ENCODE measurements around the gene CNNM2.
"Not testable (repeated sequence)": the region's sequence is repeated elsewhere in the genome, so short reads cannot be mapped to it uniquely, and the experiment has no call there.

Gene CNNM2

DNA sequence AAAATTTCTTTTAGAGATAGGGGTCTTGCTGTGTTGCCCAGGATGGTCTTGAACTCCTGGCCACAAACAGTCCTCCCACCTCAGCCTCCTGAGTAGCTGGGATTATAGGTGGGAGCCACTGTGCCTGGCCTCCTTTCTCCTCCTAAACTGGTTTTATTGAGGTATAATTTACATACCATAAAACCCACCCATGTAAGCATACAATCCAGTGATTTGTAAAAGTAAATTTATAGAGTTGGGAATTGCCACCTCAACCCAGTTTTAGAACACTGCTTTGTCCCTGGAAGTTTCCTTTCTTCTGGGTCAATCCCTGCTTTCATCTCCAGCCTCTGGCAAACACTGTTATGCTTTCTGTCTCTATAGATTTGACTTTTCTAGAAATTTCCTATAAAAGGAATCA lies 49.0 kb downstream of the CNNM2 start:
- DNase-seq (ENCODE audit: low read depth), result no peak

DNA sequence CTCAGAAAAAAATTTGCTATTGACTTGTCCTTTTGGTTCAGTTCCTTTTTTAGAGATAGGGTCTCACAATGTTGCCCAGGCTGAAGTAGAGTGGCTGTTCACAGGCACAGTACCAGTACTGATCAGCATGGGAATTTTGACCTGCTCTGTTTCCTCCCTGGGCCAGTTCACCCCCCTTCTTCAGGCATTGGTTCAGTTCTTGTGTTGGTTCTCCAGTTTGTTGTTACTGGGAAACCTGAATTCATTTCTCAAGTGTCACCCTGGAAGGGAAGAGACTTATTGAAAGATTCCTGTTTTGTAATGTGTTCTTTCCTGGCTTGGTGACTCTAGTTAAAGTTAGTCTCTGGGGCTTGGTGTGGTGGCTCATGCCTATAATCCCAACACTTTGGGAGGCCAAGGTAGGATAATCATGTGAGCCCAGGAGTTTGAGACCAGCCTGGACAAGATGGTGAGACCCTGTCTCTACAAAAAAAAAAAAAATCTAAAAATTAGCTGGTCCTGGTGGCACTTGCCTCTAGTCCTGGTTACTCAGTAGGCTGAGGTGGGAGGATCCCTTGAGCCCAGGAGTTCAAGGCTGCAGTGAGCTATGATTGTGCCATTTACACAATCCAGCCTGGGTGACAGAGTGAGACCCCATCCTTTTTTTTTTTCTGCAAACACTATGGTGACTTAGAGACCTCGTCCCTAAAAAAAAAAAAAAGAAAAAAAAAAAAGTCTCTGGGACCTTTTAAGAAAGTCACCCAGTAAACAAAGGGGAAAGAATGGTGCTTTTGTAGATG lies 52.7 kb downstream of the CNNM2 start:
- DNase-seq (ENCODE audit: low read depth), result no peak

DNA sequence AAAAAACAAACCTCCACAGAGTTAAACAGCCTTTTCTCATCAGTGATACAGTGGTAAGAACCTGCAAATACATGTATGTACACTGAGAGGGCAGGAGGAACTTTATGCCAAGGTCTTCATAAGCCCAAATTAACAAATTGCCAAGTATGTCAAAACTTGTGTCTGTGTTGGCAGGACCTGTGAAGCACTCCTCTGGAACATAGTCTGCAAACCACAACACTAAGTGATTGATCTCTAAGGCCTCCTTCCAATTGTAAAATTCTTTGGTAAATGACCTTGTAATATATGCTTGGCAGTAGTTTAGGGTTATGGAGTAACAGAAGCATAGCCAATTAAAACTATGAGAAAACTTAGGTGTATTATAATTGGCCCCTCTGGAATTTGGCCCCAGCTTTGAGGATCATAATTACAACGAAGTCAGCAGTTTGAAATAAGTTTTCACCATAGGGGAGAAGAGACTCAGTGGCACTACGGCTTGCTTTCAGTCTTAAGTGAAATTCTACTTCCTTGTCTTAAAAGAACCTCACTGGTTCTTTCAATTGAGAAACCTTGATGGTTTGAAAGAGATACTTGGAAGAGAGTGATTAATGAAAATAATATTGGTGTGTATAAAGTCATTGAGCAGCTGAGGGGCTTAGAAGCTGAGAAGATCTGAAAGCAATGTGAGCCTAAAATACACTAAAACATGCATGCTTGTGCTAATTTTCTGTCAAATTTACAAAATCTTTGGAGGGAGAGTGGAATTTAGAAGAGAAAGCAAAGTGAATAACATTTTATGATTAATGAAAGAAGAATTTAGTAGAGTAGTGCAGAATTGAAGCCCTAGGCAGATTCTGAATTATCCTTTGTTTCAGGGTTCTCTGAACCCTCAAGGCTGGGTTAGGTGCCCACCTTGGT lies 57.6 kb downstream of the CNNM2 start:
- no peak for DNase-seq (ENCODE audit: low read depth)

DNA sequence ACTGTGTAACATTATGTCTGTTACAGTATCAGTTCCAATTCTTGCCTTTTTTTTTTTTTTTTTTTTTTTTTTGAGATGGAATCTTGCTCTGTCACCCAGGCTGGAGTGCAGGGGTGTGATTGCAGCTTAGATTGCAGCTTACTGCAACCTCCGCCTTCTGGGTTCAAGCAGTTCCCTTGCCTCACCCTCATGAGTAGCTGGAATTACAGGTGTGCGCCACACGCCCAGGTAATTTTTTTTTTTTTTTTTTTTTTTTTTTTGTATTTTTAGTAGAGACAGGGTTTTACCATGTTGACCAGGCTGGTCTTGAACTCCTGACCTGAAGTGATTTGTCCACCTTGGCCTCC lies 58.3 kb downstream of the CNNM2 start:
- DNase-seq (ENCODE audit: low read depth), result not testable (repeated sequence)

DNA sequence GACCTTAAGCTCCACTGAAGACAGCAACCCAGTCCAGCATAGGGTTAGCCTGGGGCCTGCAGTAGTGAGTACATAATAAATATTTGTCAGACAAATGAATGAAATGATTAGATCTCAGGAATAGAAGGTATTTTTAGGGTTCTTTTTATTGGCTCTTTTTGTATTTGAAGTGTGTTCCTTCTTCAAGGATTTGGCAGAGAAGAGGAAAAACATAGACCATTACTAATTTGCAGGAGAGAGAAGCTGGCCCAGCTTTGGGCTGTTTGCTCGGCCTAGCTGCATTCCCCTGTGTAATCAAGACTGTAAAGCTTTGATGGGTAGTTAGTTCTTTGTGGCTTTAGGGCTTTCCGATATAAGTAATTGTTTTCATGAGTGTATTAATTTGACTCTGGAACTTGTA lies 64.2 kb downstream of the CNNM2 start:
- no peak for DNase-seq (ENCODE audit: low read depth)

DNA sequence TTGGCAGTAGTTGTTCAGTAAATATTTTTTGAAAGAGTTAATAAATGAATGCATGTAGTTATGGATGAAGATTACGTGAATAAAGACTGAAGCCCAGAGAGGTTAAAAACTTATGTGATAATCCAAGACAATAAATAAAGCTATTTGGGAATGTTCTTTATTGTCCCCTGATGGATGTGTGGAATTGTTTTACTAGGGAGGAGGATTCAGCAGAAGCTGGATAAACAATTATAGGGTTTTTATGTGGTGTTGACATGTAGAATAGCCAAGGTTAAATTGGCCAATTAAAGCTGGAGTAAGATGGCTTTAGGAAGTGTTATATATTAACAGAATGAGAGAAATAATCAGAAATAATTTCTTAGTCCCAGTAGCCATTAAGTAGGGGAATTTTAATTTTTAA lies 66.0 kb downstream of the CNNM2 start:
- no peak for DNase-seq (ENCODE audit: low read depth)

DNA sequence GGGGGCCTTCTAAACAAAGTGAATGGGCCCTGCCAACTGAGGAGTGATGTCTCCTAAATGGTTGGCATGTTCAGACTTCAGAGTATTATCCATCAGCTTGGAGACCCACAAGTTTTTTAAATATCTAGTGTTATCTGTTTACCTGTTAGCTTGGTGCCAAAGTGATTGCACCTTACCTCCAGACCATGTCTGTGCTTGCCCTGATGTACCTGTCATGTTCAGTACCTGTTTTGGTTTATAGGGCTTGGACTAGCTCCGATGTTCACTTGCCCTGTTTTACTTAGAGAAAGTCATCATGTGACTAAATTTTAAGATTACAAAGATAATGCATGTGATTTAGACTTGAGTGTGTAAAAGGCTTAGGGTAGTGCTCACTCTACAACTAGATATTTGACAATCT lies 67.7 kb downstream of the CNNM2 start:
- DNase-seq (ENCODE audit: low read depth), result no peak

DNA sequence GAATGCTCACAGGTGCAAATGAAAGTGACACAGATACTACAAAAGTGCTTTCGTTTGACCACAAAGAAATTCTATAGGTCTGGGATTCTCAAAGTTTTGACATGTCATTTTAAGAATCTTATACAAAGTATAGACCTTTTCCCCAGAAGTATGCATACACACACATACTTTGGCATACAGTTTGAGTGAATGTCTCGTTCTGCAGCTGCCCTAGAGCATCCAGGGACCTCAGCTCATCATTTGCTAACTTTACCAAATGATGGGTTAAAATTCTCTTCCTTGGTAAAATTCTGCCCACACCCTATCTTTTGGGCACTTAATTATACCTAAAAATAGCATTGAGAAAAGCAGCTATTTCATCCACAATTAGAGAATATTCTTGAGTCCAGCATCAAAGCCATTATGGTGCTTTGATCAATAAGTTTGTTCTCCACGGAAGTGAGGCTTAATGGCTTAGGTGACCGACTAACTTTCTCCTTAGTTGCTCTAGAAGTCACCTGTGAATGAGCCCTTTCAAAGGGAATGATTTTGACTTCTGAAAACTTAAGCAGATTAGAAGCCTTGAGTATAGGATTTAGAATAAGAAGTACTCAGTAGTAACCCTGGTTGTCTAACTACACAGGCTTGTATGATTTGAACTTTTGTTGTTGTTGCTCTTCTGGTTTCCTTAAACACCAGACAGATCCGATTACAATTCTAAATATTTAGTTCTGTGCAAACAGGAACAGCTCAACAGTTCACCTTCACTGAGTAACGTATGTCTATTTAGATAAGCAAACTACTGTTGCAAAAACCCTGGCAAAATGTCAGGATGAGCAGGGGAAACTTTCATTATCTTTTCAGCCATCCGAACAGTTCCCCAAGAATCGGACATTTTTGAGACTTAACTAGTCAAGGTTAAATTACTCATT lies 70.6 kb downstream of the CNNM2 start:
- no peak for DNase-seq (ENCODE audit: low read depth)

DNA sequence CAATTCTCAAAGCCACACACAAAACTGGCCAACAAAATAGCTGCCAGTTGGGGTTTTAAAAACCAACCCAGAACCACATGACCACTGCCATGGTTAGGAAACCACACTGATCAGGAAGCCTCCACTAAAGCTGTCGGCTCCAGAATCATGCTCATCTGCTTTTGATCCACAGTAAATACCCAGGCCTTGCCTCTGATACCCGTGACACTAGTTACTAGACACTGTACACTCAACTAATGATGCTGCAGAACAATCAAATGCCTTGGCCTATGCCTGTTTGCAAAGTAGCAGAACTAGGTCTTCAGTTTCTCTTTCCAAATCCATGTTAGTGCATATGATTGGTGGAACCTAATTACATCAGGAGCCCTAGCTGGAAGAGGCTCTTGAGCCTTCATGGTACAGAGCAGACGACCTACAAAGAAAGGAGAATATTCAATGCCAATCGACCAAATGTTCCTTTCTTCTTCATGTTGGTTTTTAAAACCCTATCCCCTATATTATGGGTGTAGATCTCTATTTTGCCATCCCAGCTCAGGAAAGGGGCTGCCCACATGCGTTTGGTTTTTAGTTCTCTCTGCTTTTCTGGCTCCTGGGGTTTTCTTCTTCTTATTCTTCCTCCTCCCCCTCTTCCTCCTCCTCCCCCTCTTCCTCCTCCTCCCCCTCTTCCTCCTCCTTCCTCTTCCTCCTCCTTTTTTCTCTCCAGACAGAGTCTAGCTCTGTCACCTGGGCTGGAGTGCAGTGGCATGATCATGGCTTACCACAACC lies 76.6 kb downstream of the CNNM2 start:
- no peak for DNase-seq (ENCODE audit: low read depth)

DNA sequence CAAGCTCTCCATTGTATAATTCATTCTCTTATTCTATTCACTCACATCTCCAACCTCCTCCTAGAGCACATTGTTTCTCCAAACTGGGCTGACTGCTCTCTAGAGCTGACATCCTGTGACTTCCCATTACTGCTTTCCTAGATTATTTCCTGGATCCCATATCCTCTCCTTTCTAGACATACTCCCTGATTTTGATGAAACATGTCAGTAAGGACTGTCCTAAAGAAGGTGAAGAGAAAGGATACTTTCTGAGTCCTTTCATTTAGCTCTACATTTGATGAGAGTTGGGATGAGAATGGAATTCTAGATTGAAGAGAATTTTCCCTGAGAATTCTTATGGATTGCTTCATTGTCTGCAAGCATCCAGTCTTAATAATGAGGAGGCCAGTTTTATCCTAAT lies 78.8 kb downstream of the CNNM2 start:
- no peak for DNase-seq (ENCODE audit: low read depth)

DNA sequence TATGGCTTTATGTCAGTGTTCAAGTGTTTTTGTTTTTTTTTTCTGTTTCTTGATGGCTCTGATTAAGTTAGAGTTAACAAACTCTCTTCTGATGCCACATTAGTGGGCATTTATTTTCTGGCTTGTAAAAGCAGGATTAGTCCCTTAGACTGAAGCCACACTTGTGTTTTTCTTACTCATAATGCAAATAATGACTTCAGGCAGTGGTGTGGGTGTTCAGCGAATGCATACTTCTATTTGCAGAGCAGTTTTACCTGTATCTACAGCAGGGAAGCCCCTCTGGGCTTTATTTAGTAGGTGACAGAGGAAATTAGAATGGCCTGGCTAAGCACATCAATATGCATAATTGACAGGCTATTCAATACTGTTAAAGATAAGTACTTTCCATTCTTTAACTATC lies 79.9 kb downstream of the CNNM2 start:
- no peak for DNase-seq (ENCODE audit: low read depth)

DNA sequence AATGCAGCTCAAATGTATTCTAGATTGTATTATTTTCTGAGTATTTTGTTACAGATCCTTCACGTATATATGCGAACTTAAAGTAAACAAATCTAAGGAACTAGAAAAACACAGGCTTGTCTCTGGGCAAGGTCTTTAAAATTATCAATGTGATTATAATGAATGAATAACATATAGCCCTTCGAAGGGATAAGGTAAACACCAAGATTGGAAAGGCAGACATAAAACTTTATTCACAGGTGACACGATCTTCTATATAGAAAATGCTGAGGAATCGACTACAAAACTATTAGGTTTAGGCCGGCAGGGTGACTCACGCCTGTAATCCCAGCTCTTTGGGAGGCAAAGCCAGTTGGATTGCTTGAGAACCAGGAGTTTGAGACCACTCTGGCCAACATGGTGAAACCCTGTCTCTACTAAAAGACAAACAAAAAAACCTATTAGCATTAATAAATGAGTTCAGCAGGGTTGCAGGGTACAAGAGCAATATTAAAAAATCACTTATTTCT lies 80.4 kb downstream of the CNNM2 start:
- no peak for DNase-seq (ENCODE audit: low read depth)

DNA sequence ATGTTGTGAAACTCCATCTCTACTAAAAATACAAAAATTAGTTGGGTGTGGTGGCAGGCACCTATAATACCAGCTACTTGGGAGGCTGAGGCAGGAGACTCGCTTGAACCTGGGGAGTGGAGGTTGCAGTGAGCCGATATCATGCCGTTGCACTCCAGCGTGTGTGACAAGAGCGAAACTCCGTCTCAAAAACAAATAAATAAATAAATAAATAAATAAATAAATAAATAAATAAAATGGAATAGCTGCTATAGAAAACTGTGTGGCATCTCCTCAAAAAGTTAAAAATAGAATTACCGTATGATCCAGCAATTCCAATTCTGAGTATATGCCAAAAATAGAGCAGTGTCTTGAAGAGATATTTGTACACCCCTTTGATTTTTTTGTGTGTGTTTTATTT lies 82.0 kb downstream of the CNNM2 start:
- not testable (repeated sequence) for DNase-seq (ENCODE audit: low read depth)

DNA sequence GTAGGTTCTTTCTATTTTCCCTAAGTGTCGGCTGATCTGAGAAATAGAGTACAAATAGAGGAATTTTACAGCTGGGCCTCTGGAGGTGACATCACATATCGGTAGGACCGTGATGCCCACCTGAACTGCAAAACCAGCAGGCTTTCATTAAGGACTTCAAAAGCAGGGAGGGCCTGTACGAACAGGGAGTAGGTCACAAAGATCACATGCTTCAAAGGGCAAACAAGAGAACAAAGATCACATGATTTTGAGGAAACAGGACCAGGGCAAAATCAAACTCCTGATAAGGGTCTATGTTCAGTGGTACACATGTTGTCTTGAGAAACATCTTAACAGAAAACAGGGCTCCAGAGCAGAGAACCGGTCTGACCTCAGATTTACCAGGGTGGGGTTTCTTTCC lies 88.9 kb downstream of the CNNM2 start:
- no peak for DNase-seq (ENCODE audit: low read depth)

DNA sequence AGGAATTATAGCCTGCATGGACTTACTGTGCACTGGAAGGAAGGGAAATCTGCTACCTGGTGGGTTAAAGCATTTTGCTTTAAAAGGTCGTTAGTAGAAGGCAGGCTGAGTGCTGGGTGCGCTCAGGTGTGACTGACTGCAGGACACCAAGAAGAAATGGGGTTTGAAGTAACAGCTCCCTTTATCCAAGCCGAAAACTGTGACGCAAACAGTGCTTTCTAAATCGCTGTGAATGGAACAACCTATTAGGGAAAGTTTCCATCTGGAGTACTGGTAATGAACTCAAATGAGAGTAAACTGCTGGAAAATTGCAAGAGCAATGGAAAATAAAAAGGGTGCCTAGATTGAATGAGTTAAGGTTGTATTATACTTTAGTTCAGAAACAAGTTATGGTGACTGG lies 95.3 kb downstream of the CNNM2 start:
- no peak for DNase-seq (ENCODE audit: low read depth)

DNA sequence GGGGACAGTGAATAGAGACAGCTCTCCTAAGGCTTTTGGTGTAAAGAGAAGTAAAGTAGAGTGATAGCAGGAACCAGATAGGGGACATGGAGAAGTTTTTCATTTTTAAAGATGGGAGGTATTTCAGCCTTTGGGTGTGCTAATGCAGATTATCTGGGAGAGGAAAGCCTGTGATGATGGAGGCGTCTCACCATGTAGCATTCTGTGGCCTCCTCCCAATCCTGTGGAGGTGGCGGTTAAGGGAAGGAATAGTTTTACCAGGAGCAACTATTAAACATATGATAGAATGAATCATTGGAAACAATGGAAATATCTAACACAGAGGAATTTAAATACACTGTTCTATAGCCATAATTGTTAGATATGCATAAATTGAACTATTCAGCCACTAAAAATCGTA lies 101.3 kb downstream of the CNNM2 start:
- no peak for DNase-seq (ENCODE audit: low read depth)

DNA sequence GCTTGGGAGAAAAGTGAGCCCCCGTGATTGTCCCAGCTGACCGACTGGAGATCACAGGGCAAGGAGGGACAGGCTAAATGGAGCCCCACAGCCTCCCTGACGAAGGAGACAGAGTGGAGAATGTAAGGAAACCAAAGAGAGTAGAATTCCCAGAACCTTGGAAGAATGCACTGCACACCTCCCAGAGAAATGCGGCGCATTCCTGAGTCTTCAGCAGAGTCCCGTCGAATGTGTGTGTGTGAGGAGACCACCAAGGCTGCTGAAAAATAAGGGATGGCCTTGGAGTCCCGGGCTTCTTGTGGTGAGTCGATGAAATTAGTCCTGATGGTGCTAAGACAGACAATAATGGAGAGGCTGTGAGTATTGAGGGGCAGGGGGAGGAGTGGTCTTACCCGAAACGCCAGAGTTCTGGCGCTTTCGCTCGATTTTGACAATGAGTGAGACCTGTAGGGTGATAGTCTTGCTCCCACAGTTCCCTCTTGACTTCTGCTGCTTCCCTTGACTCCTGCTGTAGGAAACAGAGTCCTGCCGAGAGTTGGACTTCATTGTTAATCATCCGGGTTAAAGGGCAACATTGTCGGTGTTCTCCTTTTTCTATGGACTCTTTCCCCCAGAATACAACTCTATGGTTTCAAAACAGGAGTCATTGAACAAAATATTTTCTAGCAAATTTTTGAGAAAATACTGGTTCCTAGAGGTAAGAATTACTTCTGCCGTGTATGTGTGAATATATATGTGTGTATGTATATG lies 103.2 kb downstream of the CNNM2 start:
- DNase-seq (ENCODE audit: low read depth), result no peak

DNA sequence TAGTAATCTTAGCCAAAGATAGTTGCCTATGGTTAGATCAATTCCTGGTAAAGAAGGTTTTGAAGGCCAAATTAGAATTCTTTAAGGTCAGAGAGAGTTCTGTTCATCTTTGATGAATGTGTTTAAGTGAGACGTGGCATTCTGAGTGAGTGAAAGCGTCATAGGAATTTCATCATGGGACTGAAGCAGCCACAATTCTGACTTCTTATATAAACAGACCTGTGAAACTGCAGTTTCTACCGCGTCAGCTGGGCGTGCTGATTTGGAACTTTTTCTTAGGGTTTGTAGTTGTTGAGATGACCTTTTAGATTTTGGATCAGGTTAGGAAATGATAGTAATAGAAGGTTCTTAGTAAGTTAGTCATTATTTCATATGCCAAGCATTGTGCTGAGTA lies 103.8 kb downstream of the CNNM2 start:
- DNase-seq (ENCODE audit: low read depth), result no peak

DNA sequence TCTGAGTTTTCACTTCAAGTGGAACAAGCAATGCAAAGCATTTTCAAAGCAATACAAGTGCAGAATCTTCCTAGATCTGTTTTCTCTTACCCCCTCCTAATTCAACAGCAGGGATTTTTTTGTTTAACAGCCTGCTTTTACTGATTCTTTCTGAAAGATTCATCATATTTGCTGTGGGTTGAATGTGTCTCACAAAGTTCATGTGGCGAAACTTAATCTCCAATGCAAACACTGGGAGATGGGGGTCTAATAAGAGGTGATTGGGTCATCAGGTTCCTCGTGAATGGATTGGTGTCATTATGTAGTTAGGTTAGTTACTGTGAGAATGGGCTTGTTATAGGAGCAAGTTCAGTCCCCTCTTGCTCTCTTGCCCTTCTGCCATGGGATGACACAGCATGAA lies 107.6 kb downstream of the CNNM2 start:
- DNase-seq (ENCODE audit: low read depth), result no peak

DNA sequence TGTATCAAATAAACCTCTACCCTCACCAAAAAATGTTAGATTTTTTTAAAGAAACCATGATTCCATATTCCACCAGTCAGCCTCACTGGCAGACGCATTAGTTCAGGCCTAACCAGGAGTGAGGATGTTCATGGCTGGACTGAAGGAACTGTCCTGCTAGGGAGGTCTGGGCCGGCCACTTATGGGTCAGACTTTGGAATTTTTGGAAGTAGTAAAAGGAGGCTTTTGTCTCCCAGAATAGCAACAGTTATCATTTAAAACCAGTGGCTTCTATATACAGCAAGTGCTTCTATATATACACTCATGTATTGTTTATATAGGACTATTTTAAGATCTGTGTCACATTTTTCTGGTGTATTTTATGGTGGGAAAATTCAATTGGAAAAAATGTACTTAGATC lies 120.5 kb downstream of the CNNM2 start:
- no peak for DNase-seq (ENCODE audit: low read depth)

DNA sequence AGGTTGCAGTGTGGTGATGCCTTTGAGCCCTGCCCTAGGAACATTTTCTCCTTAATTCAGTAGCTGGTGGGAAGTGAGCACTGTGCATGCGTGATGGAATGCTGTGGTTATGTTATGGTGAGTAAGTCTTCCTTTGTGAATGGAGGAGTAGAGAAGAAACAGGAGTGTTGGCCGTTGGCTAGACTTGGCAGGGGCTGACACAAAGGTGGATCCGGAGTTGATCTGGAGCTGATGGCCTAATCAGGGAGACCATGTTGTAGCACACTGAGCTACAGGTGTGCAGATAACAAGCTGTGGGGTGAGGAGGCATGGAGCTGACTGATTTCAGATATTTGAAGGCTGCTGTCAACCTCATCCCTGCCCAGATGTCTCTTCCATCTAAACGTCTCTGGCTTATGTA lies 122.3 kb downstream of the CNNM2 start:
- DNase-seq (ENCODE audit: low read depth), result no peak

Measured in T-helper 22 cell (primary cell).